ENCODE data around the gene INSC. TPM values are rescaled to one million over a fixed set of nuclear protein-coding genes. Genes with fewer than 3 reads are reported as not detected.

The INSC gene
- total and polyA plus RNA-seq, 2 experiments from 2014 or later = 0.10 TPM; not detected in 1

- no peak for DNase-seq (ENCODE audit: low spot score)
- Histone ChIP-seq H3K79me2 (no peaks in the 10 kb centered on the region), H4K20me1 (ENCODE audit: insufficient read depth, poor library complexity, severe bottlenecking) (no peaks in the 10 kb centered on the region), H3K4me2 (no peak overlapping the region), H2AFZ (no peak overlapping the region), H3K27ac (no peak overlapping the region), H3K4me1 (ENCODE audit: insufficient read depth) (peaks cover 2% of the 10 kb centered on the region), H3K9me2 (replicated peaks; ENCODE audit: insufficient read depth) (no peaks in the 10 kb centered on the region), H3K36me3 (replicated peaks; ENCODE audit: insufficient read depth, low read depth) (no peaks in the 10 kb centered on the region), H3K9me3 (ENCODE audit: low read depth) (no peaks in the 10 kb centered on the region), H3K4me3 (no peak overlapping the region), H3K27me3 (no peaks in the 10 kb centered on the region)
- TF ChIP-seq EZH2 (IDR thresholded peaks at IDR 0.05; ENCODE audit: borderline replicate concordance) = no peak
- no peak for TF ChIP-seq EZH2phosphoT487 (IDR thresholded peaks at IDR 0.05; ENCODE audit: low read depth, severe bottlenecking, unreplicated experiment)
- no peak for TF ChIP-seq CTCF (IDR thresholded peaks at IDR 0.05; ENCODE audit: poor library complexity)
- 62% methylated on average over 3 of the region's 3 CpGs for WGBS (ENCODE audit: low lambda C conversion rate, missing lambda C conversion rate)
These were observed 75.1 kb downstream of the INSC start for GRCh38 chr11:15189641-15190365.

- TF ChIP-seq EZH2phosphoT487 (IDR thresholded peaks at IDR 0.05; ENCODE audit: low read depth, severe bottlenecking, unreplicated experiment) (no peak), EZH2 (IDR thresholded peaks at IDR 0.05; ENCODE audit: borderline replicate concordance) (no peak), CTCF (IDR thresholded peaks at IDR 0.05; ENCODE audit: poor library complexity) (no peak)
- H3K4me3 ChIP-seq = no peak overlapping the region
- no peak overlapping the region for H3K27ac ChIP-seq
- no peaks in the 10 kb centered on the region for H3K9me3 ChIP-seq (ENCODE audit: low read depth)
- H3K79me2 ChIP-seq = no peaks in the 10 kb centered on the region
- no peaks in the 10 kb centered on the region for H3K9me2 ChIP-seq (replicated peaks; ENCODE audit: insufficient read depth)
- H3K36me3 ChIP-seq (replicated peaks; ENCODE audit: insufficient read depth, low read depth) = no peaks in the 10 kb centered on the region
- no peak overlapping the region for H3K4me2 ChIP-seq
- H2AFZ ChIP-seq = no peak overlapping the region
- DNase-seq (ENCODE audit: low spot score) = no peak
- no peaks in the 10 kb centered on the region for H3K27me3 ChIP-seq
- H3K4me1 ChIP-seq (ENCODE audit: insufficient read depth) = peaks cover 10% of the 10 kb centered on the region
- no peaks in the 10 kb centered on the region for H4K20me1 ChIP-seq (ENCODE audit: insufficient read depth, poor library complexity, severe bottlenecking)
- WGBS (ENCODE audit: low lambda C conversion rate, missing lambda C conversion rate) = 91% methylated on average over 2 of the region's 3 CpGs
These were observed 75.9 kb downstream of the INSC start for GRCh38 chr11:15190611-15191010.

GRCh38 chr11:15192005-15192556, 77.4 kb downstream of the INSC start:
- H4K20me1 ChIP-seq (ENCODE audit: insufficient read depth, poor library complexity, severe bottlenecking) = no peaks in the 10 kb centered on the region
- no peaks in the 10 kb centered on the region for H3K79me2 ChIP-seq
- no peaks in the 10 kb centered on the region for H3K36me3 ChIP-seq (replicated peaks; ENCODE audit: insufficient read depth, low read depth)
- no peak overlapping the region for H3K4me2 ChIP-seq
- no peak overlapping the region for H3K27ac ChIP-seq
- H3K4me3 ChIP-seq = no peak overlapping the region
- TF ChIP-seq EZH2 (IDR thresholded peaks at IDR 0.05; ENCODE audit: borderline replicate concordance) (no peak), EZH2phosphoT487 (IDR thresholded peaks at IDR 0.05; ENCODE audit: low read depth, severe bottlenecking, unreplicated experiment) (no peak), CTCF (IDR thresholded peaks at IDR 0.05; ENCODE audit: poor library complexity) (no peak)
- H3K4me1 ChIP-seq (ENCODE audit: insufficient read depth) = peaks cover 23% of the 10 kb centered on the region
- no peaks in the 10 kb centered on the region for H3K9me3 ChIP-seq (ENCODE audit: low read depth)
- H3K27me3 ChIP-seq = no peaks in the 10 kb centered on the region
- 73% methylated on average over 1 of the region's 1 CpG for WGBS (ENCODE audit: low lambda C conversion rate, missing lambda C conversion rate)
- no peaks in the 10 kb centered on the region for H3K9me2 ChIP-seq (replicated peaks; ENCODE audit: insufficient read depth)
- no peak overlapping the region for H2AFZ ChIP-seq
- no peak for DNase-seq (ENCODE audit: low spot score)
